Thyroid gland (tissue), 4 donors: Measurements from ENCODE around the gene PRXL2B. TPM values are rescaled to one million over a fixed set of nuclear protein-coding genes. Genes with fewer than 3 reads are reported as not detected.

ENCODE experiments used
- total RNA-seq, 4 donors: library from RNA; depleted of rRNA; stranded (reverse); fragments of >200 nt; gene quantifications; one replicate each; pipeline ENCODE4 v1.2.3, GENCODE V29; 2016

PRXL2B gene
- total RNA-seq, 4 donors from 2014 or later, result 14.6 to 24.7 (median 18.0) TPM

Other genes starting within 250 kb of the PRXL2B start
- gene MORN1, start 195.2 kb upstream of the PRXL2B start, total RNA-seq, result 10 to 100 TPM; 23.3 to 45.3 (median 33.8) TPM
- gene RER1, start 194.9 kb upstream of the PRXL2B start, total RNA-seq, result 100 to 1,000 TPM in 1 of 4 donors, 10 to 100 TPM in 3; 73.5 to 101 (median 83.7) TPM
- 10 to 100 TPM; 25.0 to 35.2 (median 33.5) TPM for gene PEX10, start 174.2 kb upstream of the PRXL2B start, total RNA-seq
- 1 to 10 TPM in 2 of 4 donors, under 1 TPM in 2; 0.29 to 2.2 (median 0.76) TPM for gene PLCH2, start 110.5 kb upstream of the PRXL2B start, total RNA-seq
- gene PANK4, start 60.2 kb upstream of the PRXL2B start, total RNA-seq, result 10 to 100 TPM; 29.3 to 39.9 (median 38.0) TPM
- not detected for gene HES5, start 56.5 kb upstream of the PRXL2B start, total RNA-seq
- 10 to 100 TPM; 36.3 to 47.5 (median 46.7) TPM for gene TNFRSF14, start 30.4 kb upstream of the PRXL2B start, total RNA-seq
- gene MMEL1, start 46.2 kb downstream of the PRXL2B start, total RNA-seq, result 1 to 10 TPM in 2 of 4 donors, under 1 TPM in 1, not detected in 1; 0.98 to 2.5 (median 2.0) TPM
- gene TTC34, start 214.9 kb downstream of the PRXL2B start, total RNA-seq, result 1 to 10 TPM in 3 of 4 donors, under 1 TPM in 1; 0.81 to 2.2 (median 1.9) TPM